PC-3 (cell line): Measurements from ENCODE around the gene EMSY. TPM values are rescaled to one million over a fixed set of nuclear protein-coding genes. Genes with fewer than 3 reads are reported as not detected.

Source experiments
- ATAC-seq: fragments of 200-7000 bp; cut with Tn5 transposase; 2 replicates; pipeline ENCODE4 v1.9.1; 2020; ENCODE audit warnings: mild to moderate bottlenecking, moderate library complexity
- BruUV-seq: library from RNA; stranded (reverse); fragments of 400-500 nt; replicated peaks from 2 replicates; lab custom pipeline; 2021; lab: Mats Ljungman, UMichigan
- CTCF ChIA-PET: fragments of 300-600 bp; sonication (Branson Sonifier 250); formaldehyde crosslinking; loops from one replicate; lab custom pipeline; 2022; ENCODE audit warnings: antibody characterized with exemption; lab: Charles Lee
- POLR2A ChIA-PET: fragments of 300-600 bp; sonication (Branson Sonifier 250); formaldehyde crosslinking; loops from one replicate; lab custom pipeline; 2022; ENCODE audit warnings: antibody characterized with exemption; ENCODE audit not compliant: unreplicated experiment; lab: Charles Lee
- DNase-seq: peaks from one replicate; pipeline ENCODE4 v3.0.0-alpha.2; 2015
- H2AFZ ChIP-seq: fragments of 300-600 bp; sonication (generic); 2 replicates; pipeline ENCODE4 v1.6.0; 2016; ENCODE audit warnings: antibody characterized with exemption, low read length
- H3F3A ChIP-seq: fragments of 300-600 bp; sonication (generic); one replicate; pipeline ENCODE4 v1.6.0; 2017; ENCODE audit warnings: antibody characterized with exemption, low read length, control low read depth, mild to moderate bottlenecking; ENCODE audit not compliant: unreplicated experiment
- H3K27ac ChIP-seq: fragments of 300-600 bp; sonication (generic); 2 replicates; pipeline ENCODE4 v1.5.1; 2016; ENCODE audit warnings: mild to moderate bottlenecking, low read length
- H3K27me3 ChIP-seq: fragments of 300-600 bp; sonication (generic); 2 replicates; pipeline ENCODE4 v1.6.1; 2016; ENCODE audit warnings: low read length, mixed read lengths
- H3K36me3 ChIP-seq: fragments of 300-600 bp; sonication (generic); 2 replicates; pipeline ENCODE4 v1.6.1; 2016; ENCODE audit warnings: low read depth, mixed run types, low read length, mixed read lengths
- H3K4me1 ChIP-seq: fragments of 300-600 bp; sonication (generic); 2 replicates; pipeline ENCODE4 v1.5.1; 2016; ENCODE audit warnings: low read length; ENCODE audit not compliant: insufficient read depth
- H3K4me2 ChIP-seq: fragments of 300-600 bp; sonication (generic); 2 replicates; pipeline ENCODE4 v1.6.0; 2016; ENCODE audit warnings: low read length
- H3K4me3 ChIP-seq: fragments of 300-600 bp; sonication (generic); 2 replicates; pipeline ENCODE4 v1.5.1; 2016; ENCODE audit warnings: mild to moderate bottlenecking, low read length, mixed read lengths
- H3K79me2 ChIP-seq: fragments of 300-600 bp; sonication (generic); 2 replicates; pipeline ENCODE4 v1.6.1; 2017; ENCODE audit warnings: low read length, mixed read lengths
- H3K9ac ChIP-seq: fragments of 300-600 bp; sonication (generic); 2 replicates; pipeline ENCODE4 v1.6.0; 2016; ENCODE audit warnings: mild to moderate bottlenecking, low read length
- H3K9me2 ChIP-seq: fragments of 300-600 bp; sonication (generic); replicated peaks from 2 replicates; pipeline ENCODE4 v1.6.1; 2016; ENCODE audit warnings: mixed run types, low read length, mixed read lengths
- H3K9me3 ChIP-seq: fragments of 300-600 bp; sonication (generic); 2 replicates; pipeline ENCODE4 v1.6.1; 2016; ENCODE audit warnings: low read length, mixed read lengths
- H4K20me1 ChIP-seq: fragments of 300-600 bp; sonication (generic); 2 replicates; pipeline ENCODE4 v1.6.1; 2016; ENCODE audit warnings: low read length, mixed read lengths
- CTCF ChIP-seq: fragments of 300-600 bp; sonication (generic); conservative IDR thresholded peaks from 2 replicates; pipeline ENCODE4 v1.5.1; 2017; ENCODE audit warnings: antibody characterized with exemption, low read depth, mild to moderate bottlenecking, low read length
- EZH2 ChIP-seq: fragments of 300-600 bp; sonication (generic); IDR thresholded peaks from one replicate; pipeline ENCODE4 v1.6.1; 2017; ENCODE audit warnings: antibody characterized with exemption, mild to moderate bottlenecking, low read length; ENCODE audit not compliant: unreplicated experiment
- EZH2phosphoT487 ChIP-seq: fragments of 300-600 bp; sonication (generic); IDR thresholded peaks from 2 replicates; pipeline ENCODE4 v1.6.1; 2018; ENCODE audit warnings: mild to moderate bottlenecking, antibody characterized with exemption, low read length, borderline replicate concordance
- intact Hi-C: fragments of 100-400 bp; cut with micrococcal nuclease; formaldehyde crosslinking; loops from 2 replicates; pipeline ENCODE4 v1.9.0; 2023
- total RNA-seq: library from RNA; depleted of rRNA; stranded (reverse); fragments of >200 nt; gene quantifications from 2 replicates; pipeline ENCODE4 v1.2.3, GENCODE V29; 2014

EMSY gene
- total RNA-seq, 1 experiment from 2014 or later: 51.1 TPM

GRCh38 chr11:76465701-76466100 is 20.9 kb downstream of the EMSY start:
- H3F3A ChIP-seq: no peaks in the 10 kb centered on the region
- no TSS peak for BruUV-seq
- no peaks in the 10 kb centered on the region for H3K9me2 ChIP-seq
- CTCF ChIA-PET: no interaction called here
- no peaks in the 10 kb centered on the region for H3K27me3 ChIP-seq
- no peaks in the 10 kb centered on the region for H3K4me1 ChIP-seq
- intact Hi-C loops: no loop called here
- no peak overlapping the region for H3K9ac ChIP-seq
- ATAC-seq (no peak), DNase-seq (no peak)
- no peaks in the 10 kb centered on the region for H3K79me2 ChIP-seq
- H3K36me3 ChIP-seq: peaks cover 37% of the 10 kb centered on the region
- 0 out of 2 replicates have a peak, but pooled peaks cover 3% of the 10 kb centered on the region for H4K20me1 ChIP-seq
- no peak overlapping the region for H3K4me3 ChIP-seq
- TF ChIP-seq CTCF (no peak), EZH2 (no peak), EZH2phosphoT487 (no peak)
- no peak overlapping the region for H3K27ac ChIP-seq
- H3K4me2 ChIP-seq: no peak overlapping the region
- POLR2A ChIA-PET: no interaction called here
- H3K9me3 ChIP-seq: no peaks in the 10 kb centered on the region
- no peak overlapping the region for H2AFZ ChIP-seq

- ATAC-seq (no peak), DNase-seq (no peak)
- H3K4me2 ChIP-seq: no peak overlapping the region
- POLR2A ChIA-PET: no interaction called here
- H3K4me3 ChIP-seq: no peak overlapping the region
- H3K9ac ChIP-seq: no peak overlapping the region
- intact Hi-C loops: no loop called here
- no peaks in the 10 kb centered on the region for H3K27me3 ChIP-seq
- no peaks in the 10 kb centered on the region for H3K9me3 ChIP-seq
- H3K36me3 ChIP-seq: peaks cover 40% of the 10 kb centered on the region
- no peaks in the 10 kb centered on the region for H3K79me2 ChIP-seq
- no peak overlapping the region for H2AFZ ChIP-seq
- H3K9me2 ChIP-seq: no peaks in the 10 kb centered on the region
- no peaks in the 10 kb centered on the region for H3K4me1 ChIP-seq
- no peak for TF ChIP-seq EZH2phosphoT487
- no peak for TF ChIP-seq EZH2
- TF ChIP-seq CTCF: no peak
- BruUV-seq: no TSS peak
- H3F3A ChIP-seq: no peaks in the 10 kb centered on the region
- CTCF ChIA-PET: no interaction called here
- no peak overlapping the region for H3K27ac ChIP-seq
- H4K20me1 ChIP-seq: 0 out of 2 replicates have a peak, but pooled peaks cover 3% of the 10 kb centered on the region
These were observed 21.8 kb downstream of the EMSY start for GRCh38 chr11:76466666-76467065.

- DNase-seq (no peak), ATAC-seq (no peak)
- Histone ChIP-seq H3K79me2 (no peaks in the 10 kb centered on the region), H3F3A (no peaks in the 10 kb centered on the region), H3K36me3 (peaks cover 45% of the 10 kb centered on the region), H3K9me2 (no peaks in the 10 kb centered on the region), H4K20me1 (0 out of 2 replicates have a peak, but pooled peaks cover 3% of the 10 kb centered on the region), H3K4me1 (no peaks in the 10 kb centered on the region), H3K9me3 (no peaks in the 10 kb centered on the region), H3K27me3 (no peaks in the 10 kb centered on the region), H2AFZ (no peak overlapping the region), H3K4me2 (no peak overlapping the region), H3K4me3 (no peak overlapping the region), H3K27ac (no peak overlapping the region), H3K9ac (no peak overlapping the region)
- no TSS peak for BruUV-seq
- TF ChIP-seq EZH2phosphoT487 (no peak), EZH2 (no peak), CTCF (no peak)
- intact Hi-C loops: no loop called here
- ChIA-PET CTCF (no interaction called here), POLR2A (no interaction called here)
These were observed 24.3 kb downstream of the EMSY start for GRCh38 chr11:76469141-76469540.
